Measurements from ENCODE around the gene ZDHHC11B.
"Not testable (repeated sequence)": the region's sequence is repeated elsewhere in the genome, so short reads cannot be mapped to it uniquely, and the experiment has no call there.

ZDHHC11B gene

DNA sequence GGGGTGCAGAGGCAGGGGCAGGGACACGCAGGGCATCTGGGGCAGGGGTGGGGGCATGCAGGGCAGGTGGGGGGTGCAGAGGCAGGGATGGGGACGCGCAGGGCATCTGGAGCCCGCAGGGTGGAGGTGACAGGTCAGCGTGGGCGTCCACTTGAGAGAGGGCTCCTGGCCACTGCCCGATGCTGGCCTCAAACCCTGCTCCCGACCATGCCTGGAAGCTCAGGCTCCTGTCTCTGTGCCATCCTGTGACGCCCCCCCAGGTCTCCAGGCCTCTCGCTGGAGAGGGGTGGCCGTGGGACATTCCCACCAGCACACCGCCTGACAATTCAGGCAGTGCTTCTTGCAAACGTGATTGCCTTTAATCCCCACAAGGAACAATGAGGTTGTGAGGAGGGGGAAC is 33.0 kb downstream of the ZDHHC11B start:
- H3K36me3 ChIP-seq = peaks cover 0 to 14% (median 0%) of the 10 kb centered on the region in 3 donors
- no peaks in the 10 kb centered on the region for H3K27me3 ChIP-seq
- no peaks in the 10 kb centered on the region for H3K4me1 ChIP-seq
- TF ChIP-seq, protein P1, sequence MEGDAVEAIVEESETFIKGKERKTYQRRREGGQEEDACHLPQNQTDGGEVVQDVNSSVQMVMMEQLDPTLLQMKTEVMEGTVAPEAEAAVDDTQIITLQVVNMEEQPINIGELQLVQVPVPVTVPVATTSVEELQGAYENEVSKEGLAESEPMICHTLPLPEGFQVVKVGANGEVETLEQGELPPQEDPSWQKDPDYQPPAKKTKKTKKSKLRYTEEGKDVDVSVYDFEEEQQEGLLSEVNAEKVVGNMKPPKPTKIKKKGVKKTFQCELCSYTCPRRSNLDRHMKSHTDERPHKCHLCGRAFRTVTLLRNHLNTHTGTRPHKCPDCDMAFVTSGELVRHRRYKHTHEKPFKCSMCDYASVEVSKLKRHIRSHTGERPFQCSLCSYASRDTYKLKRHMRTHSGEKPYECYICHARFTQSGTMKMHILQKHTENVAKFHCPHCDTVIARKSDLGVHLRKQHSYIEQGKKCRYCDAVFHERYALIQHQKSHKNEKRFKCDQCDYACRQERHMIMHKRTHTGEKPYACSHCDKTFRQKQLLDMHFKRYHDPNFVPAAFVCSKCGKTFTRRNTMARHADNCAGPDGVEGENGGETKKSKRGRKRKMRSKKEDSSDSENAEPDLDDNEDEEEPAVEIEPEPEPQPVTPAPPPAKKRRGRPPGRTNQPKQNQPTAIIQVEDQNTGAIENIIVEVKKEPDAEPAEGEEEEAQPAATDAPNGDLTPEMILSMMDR (IDR thresholded peaks at IDR 0.05) = no peak
- H3K4me3 ChIP-seq = no peak overlapping the region
- DNase-seq = no peak
- no peak overlapping the region for H3K27ac ChIP-seq
- H3K9me3 ChIP-seq = no peaks in the 10 kb centered on the region
- intact Hi-C loops (cut with DNase I; ENCODE audit: low total_unique reads) = no loop called here

DNA sequence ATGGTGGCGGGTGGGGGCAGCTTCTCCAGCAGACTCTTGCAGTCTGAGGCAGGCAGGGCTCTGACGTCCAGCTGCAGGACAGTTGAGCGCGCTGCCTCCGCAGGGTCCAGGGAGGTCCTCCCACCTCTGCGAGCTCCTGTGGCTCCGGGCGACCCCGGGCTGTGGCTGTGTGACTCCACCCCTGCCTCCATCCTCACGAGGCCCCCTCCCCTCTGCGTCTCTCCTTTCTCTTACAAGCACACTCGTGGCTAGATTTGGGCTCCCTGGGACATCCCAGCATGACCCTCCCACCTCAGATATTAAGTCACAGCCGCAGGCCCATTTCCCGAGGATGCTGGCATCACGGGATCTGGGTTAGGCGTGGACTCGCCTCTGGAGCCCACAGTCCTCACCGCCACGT is 34.3 kb downstream of the ZDHHC11B start:
- peaks cover 0 to 19% (median 0%) of the 10 kb centered on the region in 3 donors for H3K36me3 ChIP-seq
- H3K27ac ChIP-seq; H3K4me1 ChIP-seq; H3K27me3 ChIP-seq; H3K9me3 ChIP-seq; H3K4me3 ChIP-seq; DNase-seq; intact Hi-C loops (cut with DNase I; ENCODE audit: low total_unique reads): not testable (repeated sequence)

DNA sequence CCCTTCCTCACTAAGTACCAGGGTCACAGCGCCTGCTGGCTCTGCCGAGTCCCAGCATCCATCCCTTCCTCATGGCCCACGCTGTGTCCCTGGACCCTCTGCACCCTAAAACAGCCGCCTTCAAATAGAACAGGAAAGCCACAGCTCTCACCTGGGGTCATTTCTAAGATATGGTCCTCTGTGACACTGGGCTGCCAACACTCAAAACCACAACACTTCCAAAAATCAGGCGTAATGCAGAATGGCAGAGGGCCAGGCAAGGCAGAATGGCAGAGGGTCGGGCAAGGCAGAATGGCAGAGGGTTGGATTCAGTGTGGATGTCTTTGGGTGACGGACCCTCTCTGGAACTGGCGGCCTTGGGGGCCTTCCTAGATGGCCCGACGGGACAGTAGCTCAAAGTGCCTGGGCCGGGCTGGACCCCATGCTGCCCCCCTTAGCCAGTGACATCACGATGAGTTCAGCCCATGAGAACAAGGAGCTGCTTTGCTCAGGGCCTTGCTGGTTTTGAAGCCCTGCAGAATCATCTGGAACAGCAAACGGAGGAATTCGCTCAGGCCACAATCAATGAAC is 35.3 kb downstream of the ZDHHC11B start:
- TF ChIP-seq, protein P1 (IDR thresholded peaks at IDR 0.05) = no peak
- Histone ChIP-seq H3K4me1 (no peaks in the 10 kb centered on the region), H3K36me3 (peaks cover 0 to 21% (median 0%) of the 10 kb centered on the region in 3 donors), H3K27ac (no peak overlapping the region), H3K4me3 (no peak overlapping the region), H3K27me3 (no peaks in the 10 kb centered on the region), H3K9me3 (no peaks in the 10 kb centered on the region)
- DNase-seq = no peak
- intact Hi-C loops (cut with DNase I; ENCODE audit: low total_unique reads) = no loop called here

- H3K9me3 ChIP-seq; H3K4me3 ChIP-seq; H3K27me3 ChIP-seq; DNase-seq; H3K4me1 ChIP-seq; intact Hi-C loops (cut with DNase I; ENCODE audit: low total_unique reads); H3K27ac ChIP-seq: not testable (repeated sequence)
- peaks cover 0 to 21% (median 5%) of the 10 kb centered on the region in 3 donors for H3K36me3 ChIP-seq
Measured at GRCh38 chr5:748011-748980, 36.2 kb downstream of the ZDHHC11B start.

DNA sequence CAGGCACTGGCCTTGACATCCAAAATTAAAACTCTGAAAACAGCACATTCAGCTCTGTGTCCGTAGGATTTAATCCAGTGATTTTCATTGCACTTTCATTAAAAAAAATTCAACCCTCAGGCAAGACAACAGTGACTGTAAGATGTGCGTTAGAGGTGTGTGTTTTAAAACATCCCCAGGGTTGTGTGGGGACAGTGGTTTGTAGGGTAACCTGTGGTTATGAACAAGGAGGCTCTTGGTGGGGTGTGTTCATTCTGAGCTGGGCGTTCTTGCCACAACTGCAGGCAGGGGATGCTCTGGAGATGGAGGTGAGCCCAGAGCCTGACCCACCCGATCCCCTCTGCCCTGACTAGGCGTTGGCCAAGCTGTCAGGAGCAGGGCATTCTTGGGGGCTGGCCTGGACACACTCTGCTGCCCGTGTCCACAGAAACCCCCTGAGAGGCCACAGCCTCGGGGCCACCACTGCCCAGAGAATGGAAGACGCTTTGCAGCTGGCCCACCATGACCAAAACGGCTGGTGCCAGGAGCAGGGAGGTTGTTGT is 37.2 kb downstream of the ZDHHC11B start:
- H3K4me1 ChIP-seq; DNase-seq; intact Hi-C loops (cut with DNase I; ENCODE audit: low total_unique reads): not testable (repeated sequence)

GRCh38 chr5:746258-746761 is 38.2 kb downstream of the ZDHHC11B start:
- TF ChIP-seq, protein P1 (IDR thresholded peaks at IDR 0.05) = no peak
- no peak overlapping the region for H3K27ac ChIP-seq
- H3K4me1 ChIP-seq = no peaks in the 10 kb centered on the region
- DNase-seq = no peak
- no peaks in the 10 kb centered on the region for H3K9me3 ChIP-seq
- H3K4me3 ChIP-seq = no peak overlapping the region
- no peaks in the 10 kb centered on the region for H3K27me3 ChIP-seq
- intact Hi-C loops (cut with DNase I; ENCODE audit: low total_unique reads) = no loop called here
- peaks cover 0 to 21% (median 5%) of the 10 kb centered on the region in 3 donors for H3K36me3 ChIP-seq

More for the DNA sequence above, 37.2 kb downstream of the ZDHHC11B start:
- peaks cover 0 to 21% (median 5%) of the 10 kb centered on the region in 3 donors for H3K36me3 ChIP-seq
- not testable (repeated sequence) for H3K4me3 ChIP-seq, H3K9me3 ChIP-seq, H3K27me3 ChIP-seq, H3K27ac ChIP-seq

DNA sequence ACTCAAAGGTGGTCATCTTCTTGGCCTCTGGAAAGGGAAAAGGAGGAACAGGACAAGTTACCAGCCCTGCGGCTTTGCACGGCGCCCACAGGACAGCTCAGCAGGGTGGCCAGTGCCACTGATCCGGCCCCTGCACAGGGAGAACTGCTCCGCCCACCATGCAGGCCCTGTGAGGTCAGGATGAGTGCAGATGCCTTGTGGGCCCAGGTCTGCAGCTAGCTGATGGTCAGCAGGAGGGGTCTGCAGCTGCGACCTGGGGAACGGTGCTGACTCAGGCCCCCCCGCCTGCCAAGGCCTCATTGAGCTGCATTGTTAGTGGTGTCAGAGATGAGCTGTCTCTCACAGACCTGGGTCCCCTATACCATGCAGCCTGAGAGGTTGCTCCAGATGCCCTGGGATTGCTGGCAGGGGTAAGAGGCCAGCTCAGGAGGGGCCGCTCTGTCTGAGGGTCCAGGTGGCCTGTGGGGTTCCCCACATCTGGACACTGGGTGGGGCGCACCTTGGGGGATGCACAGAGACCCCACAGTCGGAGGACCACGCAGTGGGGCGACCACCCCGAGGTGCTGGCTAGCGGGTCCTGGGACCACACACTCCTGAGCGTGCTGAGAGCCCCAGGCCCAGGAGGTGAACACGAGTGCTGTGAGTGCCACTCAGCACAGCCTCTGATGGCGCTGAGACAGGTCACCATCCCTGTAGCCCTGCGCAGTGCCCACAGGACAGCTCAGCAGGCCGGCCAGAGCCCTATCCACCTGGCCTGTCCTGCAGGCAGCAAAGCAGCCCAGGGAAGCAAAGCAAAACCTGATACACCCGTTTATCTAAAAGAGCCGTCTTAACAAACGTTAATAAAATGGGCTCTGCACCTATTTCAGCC is 39.0 kb downstream of the ZDHHC11B start:
- not testable (repeated sequence) for H3K4me1 ChIP-seq, H3K9me3 ChIP-seq, H3K27me3 ChIP-seq, DNase-seq, H3K27ac ChIP-seq, H3K4me3 ChIP-seq
- intact Hi-C loops (cut with DNase I; ENCODE audit: low total_unique reads) = loop anchor here (2.0 kb wide), 1 partner anchor 95 kb away; no protein-coding TSS in a partner anchor
- H3K36me3 ChIP-seq = peaks cover 0 to 21% (median 5%) of the 10 kb centered on the region in 3 donors

- not testable (repeated sequence) for H3K27ac ChIP-seq, H3K27me3 ChIP-seq, H3K4me1 ChIP-seq, DNase-seq, H3K4me3 ChIP-seq, H3K9me3 ChIP-seq
- intact Hi-C loops (cut with DNase I; ENCODE audit: low total_unique reads) = loop anchor here (2.0 kb wide), 1 partner anchor 97 kb away; no protein-coding TSS in a partner anchor
- H3K36me3 ChIP-seq = peaks cover 0 to 16% (median 5%) of the 10 kb centered on the region in 3 donors
Measured at GRCh38 chr5:743696-744404, 40.7 kb downstream of the ZDHHC11B start.

DNA sequence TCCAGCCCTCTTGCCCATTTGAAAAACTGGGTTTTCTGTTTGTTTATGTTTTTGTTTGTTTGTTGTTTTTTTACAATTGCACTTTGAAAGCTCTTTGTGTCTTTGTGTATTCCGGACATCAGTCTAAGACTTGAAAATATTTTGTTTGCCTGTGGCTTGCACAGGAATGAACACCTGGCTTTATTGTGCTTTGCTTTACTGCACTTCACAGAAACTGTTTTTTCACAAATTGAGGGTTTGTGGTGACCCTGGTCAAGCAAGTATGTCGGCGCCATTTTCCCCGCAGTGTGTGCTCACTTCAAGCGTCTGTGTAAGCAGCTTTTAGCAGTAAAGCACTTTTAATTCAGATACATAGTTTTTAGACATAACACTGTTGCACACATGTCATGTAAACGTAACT is 42.3 kb downstream of the ZDHHC11B start:
- DNase-seq; intact Hi-C loops (cut with DNase I; ENCODE audit: low total_unique reads): not testable (repeated sequence)

More for the DNA sequence above, 42.3 kb downstream of the ZDHHC11B start:
- H3K4me3 ChIP-seq, H3K4me1 ChIP-seq, H3K36me3 ChIP-seq, H3K9me3 ChIP-seq, H3K27me3 ChIP-seq, H3K27ac ChIP-seq: not testable (repeated sequence)

Measured in tibial artery (tissue), 4 donors.